ENCODE measurements around the gene EPHA10.

EPHA10 gene

GRCh38 chr1:37734629-37735591, 30.0 kb downstream of the EPHA10 start:
- no peak for DNase-seq (ENCODE audit: low read depth in 2 of 2)

GRCh38 chr1:37732111-37732780, 32.7 kb downstream of the EPHA10 start:
- DNase-seq (ENCODE audit: low read depth in 2 of 2), result no peak

DNA sequence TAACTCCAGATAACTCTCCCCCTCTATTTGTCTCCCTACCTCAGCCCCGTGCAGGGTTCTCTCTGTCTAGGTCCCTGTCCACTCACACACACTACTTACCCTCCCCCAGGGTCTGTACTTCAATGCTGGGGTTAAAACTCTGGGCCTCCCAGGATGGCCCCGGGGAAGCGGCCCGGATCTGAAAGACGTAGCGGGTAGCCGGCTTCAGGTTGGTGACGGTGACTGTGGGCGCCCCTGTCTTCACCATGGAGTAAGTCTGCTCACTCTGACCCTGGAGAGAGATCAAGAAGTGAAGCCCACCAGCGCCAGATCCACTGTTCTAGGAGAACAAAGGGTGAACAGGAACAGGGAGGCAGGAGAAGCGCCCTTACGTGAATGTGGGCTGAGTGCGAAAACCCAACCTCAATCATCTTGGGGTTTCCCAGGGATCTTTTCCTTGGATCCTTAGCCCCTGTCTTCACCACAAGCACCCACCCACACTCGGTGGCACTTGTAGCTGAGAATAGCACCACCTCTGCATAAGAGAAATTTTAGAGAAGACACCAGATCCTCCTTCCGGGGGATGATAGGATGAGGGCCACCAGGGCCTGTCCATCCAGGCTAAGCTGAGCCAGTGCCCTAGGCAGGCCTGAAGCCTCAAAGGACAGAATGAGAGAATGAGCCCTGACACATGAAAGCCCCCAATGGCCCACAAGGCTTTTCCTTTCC, 33.5 kb downstream of the EPHA10 start:
- DNase-seq (ENCODE audit: low read depth in 2 of 2), result no peak

GRCh38 chr1:37730376-37730775, 34.5 kb downstream of the EPHA10 start:
- no peak for DNase-seq (ENCODE audit: low read depth in 2 of 2)

- no peak for DNase-seq (ENCODE audit: low read depth in 2 of 2)
Observed at GRCh38 chr1:37728416-37728815, 36.5 kb downstream of the EPHA10 start.

- DNase-seq (ENCODE audit: low read depth in 2 of 2), result no peak
Observed at GRCh38 chr1:37726751-37727585, 38.0 kb downstream of the EPHA10 start.

GRCh38 chr1:37725851-37726613, 38.9 kb downstream of the EPHA10 start:
- DNase-seq (ENCODE audit: low read depth in 2 of 2), result no peak

DNA sequence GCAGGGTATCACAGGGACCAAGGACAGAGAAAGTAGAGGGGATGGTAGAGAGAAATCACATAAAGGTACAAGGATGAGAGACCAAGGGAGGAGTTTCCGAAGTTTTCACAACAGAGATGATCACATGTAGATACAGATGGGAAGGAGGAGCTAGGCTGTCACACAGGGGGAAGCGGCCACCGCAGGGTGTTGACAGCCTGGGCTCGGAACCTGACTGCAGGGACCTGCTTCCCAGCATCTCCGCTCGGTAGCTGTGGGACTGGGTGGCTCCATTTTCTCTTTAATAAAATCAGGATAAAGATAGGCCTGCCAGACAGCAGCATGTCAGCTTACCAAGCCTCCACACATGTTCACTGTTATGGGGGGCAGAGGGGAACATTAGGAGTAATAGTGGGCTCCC, 40.3 kb downstream of the EPHA10 start:
- DNase-seq (ENCODE audit: low read depth in 2 of 2), result no peak

DNA sequence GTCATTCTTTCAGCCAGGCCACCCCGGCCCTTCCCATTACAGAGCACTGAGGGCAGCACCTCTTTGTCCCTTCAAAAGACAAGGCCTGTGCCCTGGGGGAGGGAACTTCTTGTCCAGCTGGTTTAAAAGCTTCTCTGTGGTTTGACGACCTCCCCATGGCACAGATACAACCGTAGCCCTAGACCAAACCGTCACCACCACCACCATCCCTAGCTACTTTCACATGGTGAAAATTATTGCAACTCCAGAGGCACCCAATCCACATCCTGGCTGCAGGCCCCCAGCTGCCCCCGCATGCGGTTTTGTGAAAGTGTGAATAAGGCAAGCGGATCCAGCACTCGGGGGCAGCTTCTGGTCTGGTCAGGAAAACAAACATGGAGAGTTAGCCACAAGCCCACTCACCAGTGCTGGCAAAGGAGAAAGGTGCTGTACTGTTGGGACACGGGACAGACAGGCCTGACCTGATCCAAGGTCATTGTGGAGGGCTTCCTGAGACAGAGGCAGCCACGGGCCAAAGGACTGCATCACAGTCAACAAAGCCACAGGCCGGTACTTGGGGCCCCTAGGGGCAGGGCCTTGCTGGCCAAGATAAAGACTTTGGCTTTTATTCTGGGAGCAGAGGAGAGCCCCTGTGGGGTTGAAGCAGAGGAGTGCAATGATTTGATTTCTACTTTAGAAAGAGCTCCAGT, 41.4 kb downstream of the EPHA10 start:
- no peak for DNase-seq (ENCODE audit: low read depth in 2 of 2)

DNA sequence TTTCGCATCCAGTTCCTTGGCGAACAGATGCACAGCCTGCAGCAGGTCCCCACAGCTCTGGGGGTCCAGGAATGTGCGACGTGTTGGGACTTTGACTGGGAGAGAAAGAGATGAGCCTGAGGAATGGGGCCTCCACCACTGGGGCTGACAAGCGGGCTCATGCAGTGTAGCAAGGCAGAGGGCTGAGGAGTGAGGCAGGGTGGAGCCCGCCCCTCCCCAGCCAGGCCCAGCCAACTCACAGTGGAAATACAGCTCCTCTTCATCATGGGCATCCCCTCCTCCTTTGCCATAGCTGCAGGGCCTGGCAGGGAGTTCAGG, 41.9 kb downstream of the EPHA10 start:
- no peak for DNase-seq (ENCODE audit: low read depth in 2 of 2)

GRCh38 chr1:37722181-37723071, 42.5 kb downstream of the EPHA10 start:
- DNase-seq (ENCODE audit: low read depth in 2 of 2), result no peak

DNA sequence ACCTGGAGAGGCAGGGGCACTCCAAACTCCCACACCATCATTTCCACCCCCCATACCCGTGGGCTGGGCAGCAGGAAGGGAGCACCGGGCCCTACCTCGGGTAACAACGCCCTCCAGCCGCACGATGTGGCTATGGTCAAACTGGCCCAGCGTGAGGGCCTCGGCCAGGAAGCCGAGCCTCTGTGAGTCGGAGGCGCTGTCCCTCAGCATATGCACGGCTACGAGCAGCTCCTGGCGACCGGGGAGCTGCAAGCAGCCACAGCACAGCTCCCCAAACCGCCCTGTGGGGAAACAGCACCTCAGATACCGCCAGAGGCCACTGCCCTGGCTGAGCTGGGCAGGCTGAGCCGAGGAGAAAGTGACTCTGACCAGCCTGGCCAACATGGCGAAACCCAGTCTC, 43.4 kb downstream of the EPHA10 start:
- no peak for DNase-seq (ENCODE audit: low read depth in 2 of 2)

GRCh38 chr1:37720231-37721130, 44.4 kb downstream of the EPHA10 start:
- no peak for DNase-seq (ENCODE audit: low read depth in 2 of 2)

GRCh38 chr1:37719572-37720195, 45.2 kb downstream of the EPHA10 start:
- DNase-seq (ENCODE audit: low read depth in 2 of 2), result no peak

- DNase-seq (ENCODE audit: low read depth in 2 of 2), result no peak
Observed at GRCh38 chr1:37718901-37719571, 45.9 kb downstream of the EPHA10 start.

GRCh38 chr1:37718181-37718900, 46.6 kb downstream of the EPHA10 start:
- DNase-seq (ENCODE audit: low read depth in 2 of 2), result no peak

DNA sequence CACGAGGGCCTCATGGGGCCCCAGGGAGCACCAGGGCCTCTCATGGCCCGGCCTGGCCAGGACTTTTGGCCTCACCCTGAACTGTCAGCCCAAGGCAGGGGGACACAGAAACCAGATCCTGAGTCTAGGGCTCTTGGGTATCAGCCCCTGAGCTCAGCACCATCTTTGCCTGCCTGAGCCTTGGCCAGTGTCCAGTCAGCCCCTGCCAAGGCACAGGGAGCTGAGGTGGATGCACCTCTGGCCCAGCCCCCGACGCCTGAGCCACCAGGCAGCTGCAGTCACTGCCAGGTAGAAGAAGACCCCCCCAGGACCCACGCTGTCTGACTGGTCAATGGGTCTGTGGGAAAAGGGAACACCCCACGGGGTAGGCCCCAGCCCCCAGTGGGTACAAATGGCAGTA, 47.3 kb downstream of the EPHA10 start:
- no peak for DNase-seq (ENCODE audit: low read depth in 2 of 2)
